Stomach smooth muscle (tissue), 2 donors: ENCODE data around the gene CSTF2.

ENCODE experiments used
- H3K27ac ChIP-seq: one replicate; pipeline ENCODE4 v1.7.0; 2013; ENCODE audit warnings: mild to moderate bottlenecking, low read length, inconsistent platforms
- H3K27me3 ChIP-seq, 2 donors: one replicate each; pipeline ENCODE4 v1.7.0; 2013; ENCODE audit warnings: low read length in 2 of 2; ENCODE audit not compliant: insufficient read depth in 2 of 2, control insufficient read depth in 1 of 2
- H3K36me3 ChIP-seq, 2 donors: one replicate each; pipeline ENCODE4 v1.7.0; 2013; ENCODE audit warnings: low read length in 2 of 2; ENCODE audit not compliant: control insufficient read depth in 2 of 2, insufficient read depth in 2 of 2
- H3K4me1 ChIP-seq: one replicate; pipeline ENCODE4 v1.7.0; 2013; ENCODE audit warnings: low read length; ENCODE audit not compliant: control insufficient read depth, insufficient read depth
- H3K4me3 ChIP-seq, 2 donors: one replicate each; pipeline ENCODE4 v1.7.0; 2013; ENCODE audit warnings: low read length in 2 of 2
- H3K9ac ChIP-seq, 2 donors: one replicate each; pipeline ENCODE4 v1.7.0; 2013; ENCODE audit warnings: low read length in 2 of 2, mild to moderate bottlenecking in 1 of 2
- H3K9me3 ChIP-seq, 2 donors: one replicate each; pipeline ENCODE4 v1.7.0; 2013; ENCODE audit warnings: low read length in 2 of 2; ENCODE audit not compliant: control insufficient read depth in 2 of 2
- donor health status: healthy.
- donor health status: Pancreatic carcinoma.

Gene CSTF2

DNA sequence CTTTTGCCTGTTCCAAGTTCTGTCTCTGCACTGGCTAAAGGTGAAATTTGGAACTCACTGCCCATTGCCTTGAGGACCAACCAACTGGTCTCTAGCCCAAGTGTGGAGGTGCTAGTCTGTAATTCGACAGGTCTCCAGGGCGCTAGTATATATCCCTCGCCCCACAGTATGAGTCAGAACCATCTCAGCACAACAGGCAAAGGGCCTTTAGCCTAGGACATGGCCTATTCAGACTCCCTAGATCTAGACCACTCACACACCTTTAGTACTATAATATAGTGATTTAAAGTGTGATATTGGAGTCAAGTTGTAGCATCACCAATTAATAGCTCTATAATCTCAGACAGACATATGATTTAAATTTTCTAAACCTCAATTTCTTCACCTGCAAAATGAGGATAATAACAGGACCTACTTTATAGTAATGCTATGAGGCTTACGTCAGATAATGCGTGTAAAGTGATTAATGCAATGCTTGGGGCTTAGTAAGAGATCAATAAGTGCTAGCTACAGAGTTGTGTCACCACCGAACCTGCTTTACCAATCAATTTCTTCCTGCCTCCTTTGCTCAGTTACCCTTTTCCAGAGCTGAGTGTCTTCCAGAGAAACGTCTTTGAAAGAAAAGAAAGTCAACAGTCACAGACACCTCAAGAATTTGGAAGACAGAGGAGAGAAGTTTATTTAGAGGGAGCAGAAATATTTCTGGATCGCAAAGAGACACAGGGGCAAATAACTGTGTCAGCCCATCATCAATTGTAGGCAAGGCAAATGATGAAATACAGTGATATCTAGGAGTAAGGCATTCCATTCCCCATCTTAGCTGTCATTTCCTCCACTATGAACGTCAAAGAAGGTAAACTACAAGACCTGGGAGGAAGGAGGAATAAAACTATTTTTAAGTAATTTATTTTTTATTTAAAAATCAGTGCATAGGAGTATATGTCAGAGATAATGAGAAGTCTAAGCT lies 51.7 kb downstream of the CSTF2 start:
- no peak overlapping the region for H3K4me3 ChIP-seq
- H3K4me1 ChIP-seq = no peaks in the 10 kb centered on the region
- no peaks in the 10 kb centered on the region for H3K27me3 ChIP-seq
- no peak overlapping the region for H3K27ac ChIP-seq
- H3K9ac ChIP-seq = no peak overlapping the region
- no peaks in the 10 kb centered on the region for H3K36me3 ChIP-seq
- H3K9me3 ChIP-seq = no peaks in the 10 kb centered on the region

DNA sequence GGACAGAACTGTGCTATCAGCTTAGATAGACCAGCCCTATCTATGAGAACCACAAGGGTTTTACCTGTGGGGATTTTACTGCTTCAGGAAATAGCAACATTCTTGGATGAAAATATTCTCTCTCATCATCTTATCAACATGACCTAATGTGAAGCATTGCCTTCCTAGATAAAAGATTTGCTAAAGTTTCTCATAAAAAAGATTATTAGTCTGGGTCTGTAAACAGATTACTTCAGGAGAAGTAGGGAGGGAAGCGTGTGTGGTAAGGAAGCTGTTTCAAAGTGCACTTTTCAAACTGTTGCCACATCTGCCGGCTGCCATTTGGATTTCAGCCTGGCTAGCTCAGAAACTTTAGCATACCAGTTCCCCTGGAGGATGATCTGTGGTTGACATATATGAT lies 54.1 kb downstream of the CSTF2 start, which contains the start of gene NOX1:
Gene NOX1, minus strand, starts transcription at position 35 of the 400 bp plus-strand sequence. CDS start 220 bp downstream, outside the sequence.
- no peak within 1 kb of the TSS for H3K9ac ChIP-seq
- H3K4me3 ChIP-seq = no peak within 1 kb of the TSS
- H3K36me3 ChIP-seq = no peaks in the 10 kb centered on the region
- no peaks in the 10 kb centered on the region for H3K4me1 ChIP-seq
- no peaks in the 10 kb centered on the region for H3K27me3 ChIP-seq
- no peaks in the 10 kb centered on the region for H3K9me3 ChIP-seq
- H3K27ac ChIP-seq = no peak within 1 kb of the TSS

DNA sequence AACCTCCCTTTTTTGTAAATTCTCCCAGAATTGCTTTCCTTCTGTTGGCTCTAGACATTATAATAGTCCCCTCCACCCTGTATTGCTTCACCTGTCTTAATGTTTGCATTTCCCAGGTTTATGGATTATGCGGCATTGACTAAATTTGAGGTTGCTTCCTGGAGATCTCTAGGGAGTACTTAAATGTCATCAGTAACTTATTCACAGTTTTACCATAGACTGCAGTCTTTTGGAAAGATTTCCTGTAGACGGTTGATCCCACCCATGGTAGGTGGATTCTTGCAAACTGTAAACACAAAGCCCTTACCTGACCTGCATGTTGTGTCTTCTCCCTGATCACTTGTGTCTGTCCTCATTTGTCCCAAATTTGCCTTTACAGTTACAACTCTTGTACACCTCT lies 60.2 kb downstream of the CSTF2 start:
- H3K27ac ChIP-seq = no peak overlapping the region
- H3K9ac ChIP-seq = no peak overlapping the region
- no peaks in the 10 kb centered on the region for H3K9me3 ChIP-seq
- H3K27me3 ChIP-seq = peaks cover 0 to 3% of the 10 kb centered on the region in 2 donors
- H3K36me3 ChIP-seq = no peaks in the 10 kb centered on the region
- no peak overlapping the region for H3K4me3 ChIP-seq
- H3K4me1 ChIP-seq = no peaks in the 10 kb centered on the region

DNA sequence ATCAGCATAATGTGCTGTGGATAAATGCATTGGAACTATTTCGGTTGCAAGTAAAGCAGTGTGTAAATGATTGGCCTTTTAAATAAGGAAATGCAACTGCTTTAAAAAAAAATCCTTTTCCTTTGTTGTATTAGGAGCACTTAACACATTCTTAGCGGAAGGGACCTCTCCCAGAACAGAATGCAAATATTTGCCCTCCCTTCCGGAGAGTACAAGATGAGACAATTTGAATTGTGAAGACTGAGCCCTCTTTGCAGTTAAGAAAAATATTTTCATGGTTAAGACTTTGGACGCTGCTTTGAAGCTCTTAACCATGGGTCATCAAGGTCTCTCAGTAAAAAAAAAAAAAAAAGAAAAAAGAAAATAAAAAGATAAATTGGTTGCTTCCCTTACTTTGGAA lies 63.5 kb downstream of the CSTF2 start:
- no peak overlapping the region for H3K9ac ChIP-seq
- H3K4me3 ChIP-seq = no peak overlapping the region
- H3K9me3 ChIP-seq = no peaks in the 10 kb centered on the region
- no peaks in the 10 kb centered on the region for H3K4me1 ChIP-seq
- no peak overlapping the region for H3K27ac ChIP-seq
- no peaks in the 10 kb centered on the region for H3K36me3 ChIP-seq
- H3K27me3 ChIP-seq = peaks cover 0 to 3% of the 10 kb centered on the region in 2 donors
